MM.1S (cell line): ENCODE measurements around the gene CAV3.

Experiments used
- DNase-seq: peaks from one replicate; pipeline ENCODE4 v3.0.0-alpha.2; 2015
- H2AFZ ChIP-seq: fragments of 300-600 bp; sonication (generic); 2 replicates; pipeline ENCODE4 v1.6.0; 2016; ENCODE audit warnings: antibody characterized with exemption, low read length
- H3F3A ChIP-seq: fragments of 300-600 bp; sonication (generic); 2 replicates; pipeline ENCODE4 v1.6.1; 2016; ENCODE audit warnings: mild to moderate bottlenecking, antibody characterized with exemption, low read length, moderate library complexity, mixed read lengths; ENCODE audit not compliant: insufficient read depth
- H3K27ac ChIP-seq: fragments of 300-600 bp; sonication (generic); 2 replicates; pipeline ENCODE4 v1.5.1; 2016; ENCODE audit warnings: mild to moderate bottlenecking, low read length
- H3K27me3 ChIP-seq: fragments of 300-600 bp; sonication (generic); replicated peaks from 2 replicates; pipeline ENCODE4 v1.6.0; 2016; ENCODE audit warnings: low read length; ENCODE audit not compliant: insufficient read depth
- H3K36me3 ChIP-seq: fragments of 300-600 bp; sonication (generic); replicated peaks from 2 replicates; pipeline ENCODE4 v1.6.1; 2016; ENCODE audit warnings: mild to moderate bottlenecking, low read length, mixed read lengths; ENCODE audit not compliant: insufficient read depth
- H3K4me1 ChIP-seq: fragments of 300-600 bp; sonication (generic); 2 replicates; pipeline ENCODE4 v1.6.1; 2016; ENCODE audit warnings: low read length, mixed read lengths
- H3K4me2 ChIP-seq: fragments of 300-600 bp; sonication (generic); 2 replicates; pipeline ENCODE4 v1.6.0; 2016; ENCODE audit warnings: low read depth, low read length
- H3K4me3 ChIP-seq: fragments of 300-600 bp; sonication (generic); 2 replicates; pipeline ENCODE4 v1.5.1; 2016; ENCODE audit warnings: low read length, mixed read lengths
- H3K79me2 ChIP-seq: fragments of 300-600 bp; sonication (generic); 2 replicates; pipeline ENCODE4 v1.6.1; 2016; ENCODE audit warnings: mixed run types, low read length, mixed read lengths
- H3K9ac ChIP-seq: fragments of 300-600 bp; sonication (generic); 2 replicates; pipeline ENCODE4 v1.6.1; 2016; ENCODE audit warnings: low read length, mixed read lengths
- H3K9me2 ChIP-seq: fragments of 300-600 bp; sonication (generic); replicated peaks from 2 replicates; pipeline ENCODE4 v1.6.1; 2016; ENCODE audit warnings: mild to moderate bottlenecking, low read length, mixed read lengths; ENCODE audit not compliant: insufficient read depth
- H3K9me3 ChIP-seq: fragments of 300-600 bp; sonication (generic); replicated peaks from 2 replicates; pipeline ENCODE4 v1.6.1; 2016; ENCODE audit warnings: mild to moderate bottlenecking, low read length, mixed read lengths; ENCODE audit not compliant: insufficient read depth
- H4K20me1 ChIP-seq: fragments of 300-600 bp; sonication (generic); 2 replicates; pipeline ENCODE4 v1.6.1; 2016; ENCODE audit warnings: mild to moderate bottlenecking, low read length, moderate library complexity, mixed read lengths; ENCODE audit not compliant: insufficient read depth
- EZH2 ChIP-seq: fragments of 300-600 bp; sonication (generic); optimal IDR thresholded peaks from 2 replicates; pipeline ENCODE3; 2017; ENCODE audit warnings: low read depth, mild to moderate bottlenecking, antibody characterized with exemption, low read length, mixed read lengths
- EZH2phosphoT487 ChIP-seq: fragments of 300-600 bp; sonication (generic); IDR thresholded peaks from 2 replicates; pipeline ENCODE4 v1.6.1; 2018; ENCODE audit warnings: antibody characterized with exemption, low read length
- TF ChIP-seq, protein P1 (sequence below): fragments of 300-600 bp; sonication (generic); IDR thresholded peaks from 2 replicates; pipeline ENCODE4 v1.5.1; 2016; ENCODE audit warnings: antibody characterized with exemption, low read length, mixed read lengths

The CAV3 gene

DNA sequence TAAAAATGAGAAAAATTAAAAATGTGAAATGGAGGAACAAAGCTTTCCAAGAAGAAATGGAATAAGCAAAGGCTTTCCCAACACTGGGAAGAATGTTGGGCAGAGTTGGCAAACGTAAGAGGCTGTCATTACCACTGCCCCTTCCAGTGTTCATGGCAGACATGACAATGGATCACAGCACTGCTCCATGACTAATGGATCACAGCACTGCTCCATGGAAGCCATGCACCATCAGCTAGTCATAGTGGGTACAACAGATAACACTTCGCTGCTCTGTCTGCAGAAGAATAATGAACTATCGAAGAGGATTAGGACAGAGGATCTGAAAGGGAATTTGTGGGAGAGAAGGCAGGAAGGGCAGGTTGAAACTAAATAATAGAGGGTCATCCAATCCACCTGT lies 5.0 kb downstream of the CAV3 start:
- Histone ChIP-seq H3K9ac (no peak overlapping the region), H3K36me3 (no peaks in the 10 kb centered on the region), H3K4me3 (no peak overlapping the region), H4K20me1 (no peaks in the 10 kb centered on the region), H3K4me2 (no peak overlapping the region), H3K79me2 (no peaks in the 10 kb centered on the region), H3F3A (no peaks in the 10 kb centered on the region), H3K27me3 (no peaks in the 10 kb centered on the region), H3K4me1 (peaks cover 10% of the 10 kb centered on the region), H3K9me3 (no peaks in the 10 kb centered on the region), H3K27ac (no peak overlapping the region), H2AFZ (no peak overlapping the region), H3K9me2 (no peaks in the 10 kb centered on the region)
- TF ChIP-seq EZH2 = no peak
- TF ChIP-seq, protein P1, sequence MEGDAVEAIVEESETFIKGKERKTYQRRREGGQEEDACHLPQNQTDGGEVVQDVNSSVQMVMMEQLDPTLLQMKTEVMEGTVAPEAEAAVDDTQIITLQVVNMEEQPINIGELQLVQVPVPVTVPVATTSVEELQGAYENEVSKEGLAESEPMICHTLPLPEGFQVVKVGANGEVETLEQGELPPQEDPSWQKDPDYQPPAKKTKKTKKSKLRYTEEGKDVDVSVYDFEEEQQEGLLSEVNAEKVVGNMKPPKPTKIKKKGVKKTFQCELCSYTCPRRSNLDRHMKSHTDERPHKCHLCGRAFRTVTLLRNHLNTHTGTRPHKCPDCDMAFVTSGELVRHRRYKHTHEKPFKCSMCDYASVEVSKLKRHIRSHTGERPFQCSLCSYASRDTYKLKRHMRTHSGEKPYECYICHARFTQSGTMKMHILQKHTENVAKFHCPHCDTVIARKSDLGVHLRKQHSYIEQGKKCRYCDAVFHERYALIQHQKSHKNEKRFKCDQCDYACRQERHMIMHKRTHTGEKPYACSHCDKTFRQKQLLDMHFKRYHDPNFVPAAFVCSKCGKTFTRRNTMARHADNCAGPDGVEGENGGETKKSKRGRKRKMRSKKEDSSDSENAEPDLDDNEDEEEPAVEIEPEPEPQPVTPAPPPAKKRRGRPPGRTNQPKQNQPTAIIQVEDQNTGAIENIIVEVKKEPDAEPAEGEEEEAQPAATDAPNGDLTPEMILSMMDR = no peak
- TF ChIP-seq EZH2phosphoT487 = no peak
- no peak for DNase-seq

DNA sequence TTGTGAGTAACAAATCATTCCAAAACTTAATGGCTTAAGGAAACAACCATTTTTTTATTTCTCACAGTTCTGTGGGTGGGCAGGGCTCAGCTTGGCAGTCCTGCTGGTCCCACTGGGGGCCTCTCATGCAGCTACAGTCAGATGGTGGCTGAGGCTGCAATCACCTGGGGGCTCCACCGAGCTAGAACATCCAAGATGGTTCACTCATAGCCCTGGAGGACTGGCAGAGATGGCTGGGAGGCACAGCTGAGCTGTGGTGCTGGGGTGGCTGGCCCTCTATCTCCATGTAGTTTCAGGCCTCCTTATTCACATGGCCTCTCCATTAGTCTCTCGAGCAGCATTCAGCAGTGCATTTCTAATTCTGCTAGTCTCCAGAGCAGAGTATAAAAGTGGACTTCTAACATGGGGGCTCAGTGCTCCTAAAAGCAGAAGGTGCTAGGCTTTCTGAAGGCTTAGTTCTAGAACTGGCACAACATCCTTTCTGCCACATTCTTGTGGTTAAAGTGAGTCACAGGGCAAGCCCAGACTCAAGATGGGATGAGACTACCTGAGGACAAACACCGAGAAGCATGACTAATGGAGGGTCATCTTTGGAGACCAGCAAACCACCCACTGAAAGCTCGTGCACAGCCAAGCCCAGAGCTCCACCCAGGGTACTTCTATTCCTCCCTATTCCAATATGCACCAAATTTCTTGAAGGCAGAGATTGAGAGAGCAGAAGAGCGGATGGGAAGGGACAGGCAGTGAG lies 6.3 kb downstream of the CAV3 start:
- H3K4me1 ChIP-seq = peaks cover 10% of the 10 kb centered on the region
- no peak for TF ChIP-seq EZH2phosphoT487
- no peak for TF ChIP-seq EZH2
- TF ChIP-seq, protein P1 = no peak
- H3F3A ChIP-seq = no peaks in the 10 kb centered on the region
- no peaks in the 10 kb centered on the region for H4K20me1 ChIP-seq
- no peaks in the 10 kb centered on the region for H3K9me3 ChIP-seq
- H3K4me2 ChIP-seq = 0 out of 2 replicates have a peak overlapping the region, but pooled peaks have one; percentile 5
- H2AFZ ChIP-seq = no peak overlapping the region
- H3K79me2 ChIP-seq = no peaks in the 10 kb centered on the region
- no peaks in the 10 kb centered on the region for H3K36me3 ChIP-seq
- no peaks in the 10 kb centered on the region for H3K9me2 ChIP-seq
- no peaks in the 10 kb centered on the region for H3K27me3 ChIP-seq
- no peak overlapping the region for H3K4me3 ChIP-seq
- peak; percentile 65 for DNase-seq
- no peak overlapping the region for H3K9ac ChIP-seq
- H3K27ac ChIP-seq = no peak overlapping the region

DNA sequence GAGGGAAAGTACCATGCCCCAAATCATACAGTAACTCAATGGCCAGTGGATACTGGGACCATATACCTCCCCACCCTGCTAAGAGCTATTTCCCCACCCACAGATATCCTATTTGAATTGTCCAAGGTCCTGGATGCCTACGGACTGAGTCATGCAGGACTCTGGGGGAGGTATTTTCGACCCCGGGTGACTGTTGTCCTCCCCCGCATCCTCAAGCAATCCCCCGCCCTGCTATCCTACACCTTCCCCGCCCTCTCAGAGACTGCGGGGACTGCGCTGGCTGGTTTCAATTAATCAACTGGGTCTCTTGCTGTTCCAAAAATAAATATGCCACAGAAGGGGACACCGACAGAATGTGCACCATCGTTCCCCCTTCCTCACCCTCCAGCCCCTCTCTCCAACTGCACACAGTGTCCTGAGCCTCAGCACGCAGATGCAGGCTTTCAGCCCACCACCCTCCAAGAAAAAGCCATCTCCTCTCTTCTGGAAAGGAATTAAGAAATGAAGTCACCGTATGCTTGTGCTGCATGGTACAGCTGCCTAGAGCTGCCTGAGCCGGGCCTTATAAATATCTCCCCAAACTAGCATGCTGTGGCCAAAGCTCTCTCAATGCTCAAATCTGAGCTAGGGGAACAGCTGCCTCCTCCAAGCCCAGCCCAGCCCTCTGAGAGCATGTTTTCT lies 8.1 kb downstream of the CAV3 start:
- no peaks in the 10 kb centered on the region for H3K9me2 ChIP-seq
- H3F3A ChIP-seq = no peaks in the 10 kb centered on the region
- H3K36me3 ChIP-seq = no peaks in the 10 kb centered on the region
- no peaks in the 10 kb centered on the region for H3K79me2 ChIP-seq
- H4K20me1 ChIP-seq = no peaks in the 10 kb centered on the region
- H3K27me3 ChIP-seq = no peaks in the 10 kb centered on the region
- no peak overlapping the region for H3K27ac ChIP-seq
- no peak overlapping the region for H3K4me2 ChIP-seq
- no peak overlapping the region for H2AFZ ChIP-seq
- H3K9ac ChIP-seq = no peak overlapping the region
- H3K4me3 ChIP-seq = no peak overlapping the region
- H3K4me1 ChIP-seq = peaks cover 10% of the 10 kb centered on the region
- TF ChIP-seq, protein P1 = no peak
- TF ChIP-seq EZH2 (no peak), EZH2phosphoT487 (no peak)
- DNase-seq = no peak
- no peaks in the 10 kb centered on the region for H3K9me3 ChIP-seq
